A549 treated with Mapracorat at 1 μM for 4 hours (cell line): ENCODE measurements around the gene APOH. TPM values are rescaled to one million over a fixed set of nuclear protein-coding genes. Genes with fewer than 3 reads are reported as not detected.

Experiments used
- total RNA-seq: library from RNA; stranded (reverse); fragments of 200-300 nt; extraction: Qiagen RNA extraction; gene quantifications from 5 replicates; pipeline ENCODE4 v1.2.3, GENCODE V29; 2022

The APOH gene
- total RNA-seq, result 3.7 to 5.9 TPM (median 4.6 TPM) in 5 replicates

GRCh38 chr17:66228887-66229782, at the start of gene APOH:
APOH (minus strand) TSS chr17:66229415; CDS start chr17:66229379, 36 bp downstream.

GRCh38 chr17:66191593-66192377, 37.4 kb downstream of the APOH start, which contains the start of gene CEP112:
CEP112 (minus strand) TSS chr17:66192133.

Other genes starting within 250 kb of the APOH start
- gene CEP112, start 37.3 kb downstream of the APOH start, total RNA-seq, result 5.2 to 7.9 TPM (median 5.7 TPM) in 5 replicates
- gene PRKCA, start 73.2 kb upstream of the APOH start, total RNA-seq, result 31.0 to 42.7 TPM (median 41.1 TPM) in 5 replicates